Transverse colon (tissue), 4 donors: ENCODE measurements around the gene ITGA1.

Source experiments
- EP300 ChIP-seq: sonication (generic); formaldehyde crosslinking; IDR thresholded peaks from one replicate; pipeline ENCODE4 v1.6.1; 2017; ENCODE audit warnings: antibody characterized with exemption, low read depth
- POLR2A ChIP-seq: fragments of 450-650 bp; IDR thresholded peaks from one replicate; pipeline ENCODE4 v1.6.1; 2016; ENCODE audit warnings: antibody characterized with exemption, mild to moderate bottlenecking, moderate library complexity
- POLR2AphosphoS5 ChIP-seq, 3 donors: sonication (generic); formaldehyde crosslinking; IDR thresholded peaks; one replicate each; pipeline ENCODE4 v1.6.1; 2016; ENCODE audit warnings: antibody characterized with exemption in 3 of 3
- TF ChIP-seq, protein P1 (sequence below), 5 experiments: fragments of 200-600 bp in 3 of 5; fragments of 450-650 bp in 2 of 5; sonication (generic) in 3 of 5; IDR thresholded peaks; 1 replicate in 2 of 5; 2 replicates in 3 of 5; pipeline ENCODE4 v1.5.1; 2016 to 2017; ENCODE audit warnings: antibody characterized with exemption in 5 of 5, inconsistent platforms in 3 of 5, mild to moderate bottlenecking in 2 of 5, moderate library complexity in 1 of 5

DNA sequence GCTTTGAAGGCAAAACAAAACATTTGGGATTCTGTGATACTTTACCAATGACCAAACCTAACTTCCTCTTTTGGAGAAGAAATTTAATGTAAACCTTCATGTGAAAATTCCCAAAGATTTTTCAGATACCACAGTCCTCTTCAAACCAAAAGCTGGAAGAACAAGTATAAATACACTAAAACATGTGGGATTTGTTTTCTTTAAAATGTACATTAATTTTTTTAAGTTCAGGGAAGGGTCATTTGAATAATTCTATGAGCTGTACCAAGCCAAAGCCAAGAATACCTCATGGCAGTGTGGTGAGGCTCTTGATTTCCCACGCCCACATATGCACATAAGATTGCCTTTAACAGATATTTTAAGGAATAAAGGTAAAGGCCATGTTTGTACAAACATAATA lies 28.4 kb upstream of the ITGA1 start:
- TF ChIP-seq POLR2A = no peak
- TF ChIP-seq, protein P1, sequence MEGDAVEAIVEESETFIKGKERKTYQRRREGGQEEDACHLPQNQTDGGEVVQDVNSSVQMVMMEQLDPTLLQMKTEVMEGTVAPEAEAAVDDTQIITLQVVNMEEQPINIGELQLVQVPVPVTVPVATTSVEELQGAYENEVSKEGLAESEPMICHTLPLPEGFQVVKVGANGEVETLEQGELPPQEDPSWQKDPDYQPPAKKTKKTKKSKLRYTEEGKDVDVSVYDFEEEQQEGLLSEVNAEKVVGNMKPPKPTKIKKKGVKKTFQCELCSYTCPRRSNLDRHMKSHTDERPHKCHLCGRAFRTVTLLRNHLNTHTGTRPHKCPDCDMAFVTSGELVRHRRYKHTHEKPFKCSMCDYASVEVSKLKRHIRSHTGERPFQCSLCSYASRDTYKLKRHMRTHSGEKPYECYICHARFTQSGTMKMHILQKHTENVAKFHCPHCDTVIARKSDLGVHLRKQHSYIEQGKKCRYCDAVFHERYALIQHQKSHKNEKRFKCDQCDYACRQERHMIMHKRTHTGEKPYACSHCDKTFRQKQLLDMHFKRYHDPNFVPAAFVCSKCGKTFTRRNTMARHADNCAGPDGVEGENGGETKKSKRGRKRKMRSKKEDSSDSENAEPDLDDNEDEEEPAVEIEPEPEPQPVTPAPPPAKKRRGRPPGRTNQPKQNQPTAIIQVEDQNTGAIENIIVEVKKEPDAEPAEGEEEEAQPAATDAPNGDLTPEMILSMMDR (IDR thresholded peaks at IDR 0.05) = no peak
- no peak for TF ChIP-seq POLR2AphosphoS5 (IDR thresholded peaks at IDR 0.05)
- TF ChIP-seq EP300 = no peak
